COLO829 (cell line): Measurements from ENCODE around the gene SYNGR3.
A peak's percentile ranks its signal among the peaks of the same experiment; 100 is the strongest.
"Not testable (repeated sequence)": the region's sequence is repeated elsewhere in the genome, so short reads cannot be mapped to it uniquely, and the experiment has no call there.

Source experiments
- DNase-seq: peaks from one replicate; pipeline ENCODE4 v3.0.0; 2012; ENCODE audit warnings: low spot score

Gene SYNGR3

DNA sequence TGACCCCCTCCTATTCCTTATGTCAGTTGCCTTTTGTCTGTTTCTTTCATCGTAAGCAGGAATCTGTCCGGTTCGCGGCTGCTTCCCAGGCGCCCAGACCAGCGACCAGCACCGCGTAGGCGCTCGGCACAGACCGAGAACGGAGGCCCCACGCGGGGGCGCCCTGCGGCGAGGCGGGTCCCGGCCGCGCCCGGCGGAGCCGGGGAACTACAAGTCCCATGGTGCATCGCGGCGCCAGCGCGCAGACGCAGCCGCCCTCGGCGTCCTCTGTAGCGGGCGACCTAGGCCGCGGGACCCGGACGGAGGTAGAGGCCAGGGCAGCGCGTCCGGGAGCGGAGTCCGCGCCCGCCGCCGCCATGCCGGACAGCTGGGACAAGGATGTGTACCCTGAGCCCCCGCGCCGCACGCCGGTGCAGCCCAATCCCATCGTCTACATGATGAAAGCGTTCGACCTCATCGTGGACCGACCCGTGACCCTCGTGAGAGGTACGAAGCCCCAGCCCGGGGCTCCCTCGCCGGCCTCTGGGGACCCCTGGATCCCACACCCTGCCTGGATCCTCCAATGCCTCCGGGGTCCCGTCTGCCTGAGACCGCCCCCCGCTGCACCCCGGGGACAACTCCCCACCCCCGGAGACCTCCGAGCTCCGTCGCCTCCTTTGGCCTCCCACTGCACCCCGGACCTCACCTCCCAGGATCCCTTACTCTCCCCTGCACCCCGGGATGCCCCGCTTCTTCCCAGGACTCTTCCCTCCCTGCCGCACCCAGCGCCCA lies 30.3 kb upstream of the SYNGR3 start, which contains the start of gene NDUFB10:
NDUFB10 (plus strand) TSS at position 270 of the 771 bp plus-strand sequence; CDS start at position 357, 87 bp downstream.
- peak; percentile 75 for DNase-seq

DNA sequence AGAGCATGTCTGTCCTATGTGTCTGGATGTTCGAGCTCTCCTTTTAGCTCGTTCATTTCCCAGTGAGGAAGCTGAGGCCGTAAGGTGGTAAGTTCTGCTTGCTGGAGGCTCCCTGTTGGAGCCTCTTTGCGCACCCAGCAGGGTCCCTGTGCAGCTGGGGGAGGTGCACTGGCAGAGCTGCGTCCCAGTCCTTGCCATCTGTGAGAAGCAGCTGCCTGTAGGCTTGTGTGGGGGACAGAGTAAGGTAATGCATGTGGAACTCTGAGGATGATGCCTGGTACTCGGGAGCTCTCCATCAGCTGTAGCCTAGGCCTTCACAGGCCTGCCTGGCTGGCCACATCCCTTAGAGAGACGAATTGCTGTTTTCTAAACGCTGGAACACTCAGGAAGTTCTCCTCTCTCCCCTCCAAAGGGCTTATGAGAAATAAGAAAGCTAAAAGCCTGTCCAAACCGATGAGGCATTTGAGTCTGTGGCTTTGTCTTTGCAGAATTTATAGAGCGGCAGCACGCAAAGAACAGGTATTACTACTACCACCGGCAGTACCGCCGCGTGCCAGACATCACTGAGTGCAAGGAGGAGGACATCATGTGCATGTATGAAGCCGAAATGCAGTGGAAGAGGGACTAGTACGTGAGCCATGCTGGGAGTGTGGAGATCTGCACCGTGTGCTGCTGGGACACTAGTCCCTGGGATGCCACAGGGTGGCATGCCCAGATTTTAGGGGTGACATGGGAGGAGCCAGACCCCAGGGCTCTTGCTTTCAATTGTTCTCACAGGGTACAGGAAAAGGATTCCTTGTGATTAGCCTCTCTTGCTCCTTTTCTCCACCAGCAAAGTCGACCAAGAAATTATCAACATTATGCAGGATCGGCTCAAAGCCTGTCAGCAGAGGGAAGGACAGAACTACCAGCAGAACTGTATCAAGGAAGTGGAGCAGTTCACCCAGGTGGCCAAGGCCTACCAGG lies 28.8 kb upstream of the SYNGR3 start:
- DNase-seq, result no peak

DNA sequence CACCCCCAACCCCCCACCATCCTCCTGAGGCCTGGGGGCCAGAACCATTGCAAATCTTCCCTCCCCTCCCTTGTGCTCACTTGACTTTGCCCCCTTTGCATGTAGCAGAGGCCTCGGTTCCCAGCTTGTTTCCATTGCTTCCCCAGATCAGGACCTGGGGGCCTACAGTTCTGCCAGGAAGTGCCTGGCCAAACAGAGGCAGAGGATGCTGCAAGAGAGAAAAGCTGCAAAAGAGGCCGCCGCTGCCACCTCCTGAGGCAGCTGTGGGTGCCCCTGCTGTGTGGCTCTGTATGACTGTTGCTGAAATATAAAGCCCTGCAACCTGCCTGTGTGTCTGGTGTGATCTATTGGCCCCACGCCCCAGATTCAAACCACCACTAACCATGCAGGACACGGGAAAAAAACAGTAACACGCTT lies 28.1 kb upstream of the SYNGR3 start:
- DNase-seq, result no peak

DNA sequence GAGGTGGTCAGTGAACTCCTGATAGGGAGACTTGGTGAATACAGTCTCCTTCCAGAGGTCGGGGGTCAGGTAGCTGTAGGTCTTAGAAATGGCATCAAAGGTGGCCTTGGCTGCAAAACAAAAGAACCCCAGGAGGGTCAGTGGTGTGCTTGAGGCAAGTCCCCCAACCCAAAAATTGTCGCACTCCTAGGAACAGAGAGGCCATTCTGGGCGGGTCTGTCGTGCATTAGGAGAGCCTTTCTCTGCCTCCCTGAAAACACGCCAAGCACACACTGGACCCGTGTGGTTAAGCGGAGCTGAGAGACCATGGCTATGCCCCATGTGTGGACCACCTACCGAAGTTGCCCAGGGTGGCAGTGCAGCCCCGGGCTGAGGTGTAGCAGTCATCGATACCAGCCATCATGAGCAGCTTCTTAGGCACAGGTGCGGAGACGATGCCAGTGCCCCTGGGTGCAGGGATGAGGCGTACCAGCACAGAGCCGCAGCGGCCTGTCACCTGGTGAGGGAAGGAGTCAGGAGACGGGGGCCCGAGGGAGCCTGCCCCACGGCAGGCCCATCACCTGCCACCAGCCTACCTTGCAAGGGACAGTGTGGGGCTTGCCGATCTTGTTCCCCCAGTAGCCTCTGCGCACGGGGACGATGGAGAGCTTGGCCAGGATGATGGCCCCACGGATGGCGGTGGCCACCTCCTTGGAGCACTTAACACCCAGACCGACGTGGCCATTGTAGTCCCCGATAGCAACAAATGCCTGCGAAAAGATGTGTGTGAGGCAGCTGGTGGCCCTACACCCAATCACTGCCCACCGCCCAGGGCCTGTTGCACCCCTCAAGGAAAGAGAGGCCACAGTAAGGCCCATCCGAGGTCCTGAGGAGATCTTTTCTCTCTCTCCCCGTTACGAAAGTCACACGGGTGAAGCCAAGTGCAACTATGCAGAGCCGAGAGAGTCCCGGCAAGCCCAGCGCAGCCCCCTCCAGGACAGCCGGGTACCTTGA lies 27.3 kb upstream of the SYNGR3 start:
- not testable (repeated sequence) for DNase-seq

DNA sequence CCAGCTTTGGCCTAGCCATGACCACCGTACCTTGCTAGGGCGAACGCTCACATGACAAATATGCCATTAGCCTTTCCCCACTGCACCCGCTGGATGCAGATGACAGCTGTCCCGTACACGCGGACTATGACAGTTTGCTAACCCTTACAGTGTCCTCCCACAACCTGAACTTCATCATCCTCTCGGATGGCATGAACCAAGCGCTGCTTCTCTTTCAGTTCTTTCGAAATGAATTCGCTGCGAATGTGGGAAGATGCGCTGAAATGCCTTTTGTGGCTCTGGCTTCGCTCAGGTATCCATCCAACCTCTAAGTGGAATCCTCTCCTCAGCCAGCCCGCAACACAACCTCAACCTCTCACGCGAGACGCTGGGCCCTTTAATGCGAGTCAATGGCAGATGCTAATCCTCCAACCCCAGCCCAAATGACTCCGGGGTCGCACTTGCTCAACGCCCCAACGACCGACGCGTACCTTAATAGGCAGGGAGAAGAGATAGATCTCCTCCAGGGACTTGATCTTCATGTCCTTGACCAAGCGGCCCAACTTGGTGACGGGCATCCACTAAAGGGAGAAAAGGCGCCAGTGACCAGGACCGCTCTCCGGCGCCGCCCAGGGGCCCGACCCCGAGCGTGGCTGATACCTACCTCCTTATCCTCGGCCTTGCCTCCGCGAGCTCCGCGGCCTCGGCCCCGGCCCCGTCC lies 25.8 kb upstream of the SYNGR3 start:
- DNase-seq, result no peak

DNA sequence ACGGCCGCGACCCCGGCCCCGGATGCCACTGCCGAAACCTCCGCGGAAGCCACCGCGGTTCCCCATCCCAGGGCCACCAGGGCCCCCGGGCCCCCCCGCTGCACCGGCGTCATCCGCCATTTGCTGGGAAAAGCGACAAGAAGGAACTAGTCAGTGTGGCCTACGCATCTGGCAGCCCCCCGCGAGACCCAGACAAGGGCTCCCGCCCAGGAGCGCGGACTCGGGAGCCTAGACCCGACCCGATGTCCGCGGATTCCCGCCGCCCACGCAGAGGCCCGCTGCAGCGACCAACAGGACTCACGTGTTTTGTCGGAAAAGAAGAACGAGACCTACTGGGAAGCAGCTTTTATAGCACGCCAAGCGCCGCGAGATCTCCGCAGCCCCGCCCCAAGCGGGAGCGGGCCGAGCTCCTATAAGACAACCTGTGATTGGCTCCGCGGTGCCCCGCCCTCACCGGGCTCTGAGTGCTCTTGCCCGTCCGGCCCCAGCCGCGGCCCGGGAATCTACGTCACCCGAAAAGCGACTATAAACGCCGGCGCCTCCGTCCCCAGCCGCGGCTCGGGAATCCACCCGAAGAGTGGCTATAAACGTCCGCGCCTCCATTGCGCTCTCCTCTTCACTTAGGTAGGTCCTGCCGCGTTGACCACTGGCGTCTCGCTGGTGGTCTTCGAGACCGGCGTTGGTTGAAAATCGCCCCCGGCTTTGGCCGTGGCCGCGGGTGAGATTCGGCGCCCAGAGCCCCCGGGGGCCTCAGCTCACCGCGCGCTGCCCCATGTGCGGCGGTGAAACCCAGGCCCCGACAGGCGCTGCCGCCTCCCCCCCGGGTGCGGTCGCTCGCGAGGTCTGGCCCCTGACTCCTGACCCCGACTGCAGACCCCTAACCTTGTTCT lies 25.0 kb upstream of the SYNGR3 start, which contains the start of gene RPS2:
RPS2 (minus strand) TSS at position 321 of the 890 bp plus-strand sequence; CDS start at position 120, 201 bp downstream.
- peak; percentile 100 for DNase-seq

DNA sequence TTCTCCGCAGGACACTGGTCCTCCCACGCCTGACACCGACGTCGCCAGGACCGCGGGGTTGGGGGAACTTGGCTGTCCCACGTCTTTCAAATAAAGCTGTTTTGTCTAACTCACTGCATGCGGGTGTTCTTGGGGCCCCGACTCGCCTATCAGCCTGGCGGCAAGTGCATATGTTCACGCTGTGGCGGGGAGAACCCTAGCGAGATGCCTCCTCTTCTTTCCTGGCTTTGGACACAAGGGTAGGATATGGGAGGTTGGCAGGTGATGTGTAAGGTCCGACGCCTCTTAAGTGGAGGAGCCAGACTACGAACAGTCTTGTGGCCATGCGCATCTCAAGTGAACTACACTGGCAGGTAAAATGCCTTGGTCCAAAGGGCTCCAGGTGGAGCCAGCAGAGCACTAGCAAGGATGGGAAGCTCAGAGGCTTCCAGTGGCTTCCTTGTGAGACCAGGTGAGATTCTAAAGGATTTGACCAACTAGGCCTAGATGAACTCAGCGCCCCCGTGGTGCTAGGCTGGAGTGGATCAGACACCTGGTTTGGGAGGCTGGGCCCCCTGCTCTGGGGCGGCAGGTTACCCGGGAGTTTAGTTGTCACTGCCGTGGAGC lies 24.3 kb upstream of the SYNGR3 start:
- DNase-seq, result no peak

DNA sequence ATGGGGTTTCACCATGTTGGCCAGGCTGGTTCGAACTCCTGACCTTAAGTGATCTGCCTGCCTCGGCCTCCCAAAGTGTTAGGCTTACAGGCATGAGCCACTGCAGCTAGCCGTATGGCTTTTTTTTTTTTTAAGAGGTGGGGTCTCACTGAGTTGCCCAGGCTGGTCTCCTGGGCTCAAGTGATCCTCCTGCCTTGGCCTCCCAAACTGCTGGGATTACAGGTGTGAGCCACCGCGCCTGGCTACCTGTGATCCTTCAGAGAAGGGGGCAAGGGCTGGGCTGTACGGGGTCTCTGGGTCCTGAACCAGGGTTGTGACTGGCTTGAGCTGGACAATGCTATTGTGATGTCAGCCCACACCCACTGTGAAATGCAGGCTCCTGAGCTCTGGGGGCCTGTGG lies 23.3 kb upstream of the SYNGR3 start, which contains the start of gene RNF151:
RNF151 (plus strand) TSS at position 397 of the 400 bp plus-strand sequence. CDS start 26 bp downstream, outside the sequence.
- no peak for DNase-seq

DNA sequence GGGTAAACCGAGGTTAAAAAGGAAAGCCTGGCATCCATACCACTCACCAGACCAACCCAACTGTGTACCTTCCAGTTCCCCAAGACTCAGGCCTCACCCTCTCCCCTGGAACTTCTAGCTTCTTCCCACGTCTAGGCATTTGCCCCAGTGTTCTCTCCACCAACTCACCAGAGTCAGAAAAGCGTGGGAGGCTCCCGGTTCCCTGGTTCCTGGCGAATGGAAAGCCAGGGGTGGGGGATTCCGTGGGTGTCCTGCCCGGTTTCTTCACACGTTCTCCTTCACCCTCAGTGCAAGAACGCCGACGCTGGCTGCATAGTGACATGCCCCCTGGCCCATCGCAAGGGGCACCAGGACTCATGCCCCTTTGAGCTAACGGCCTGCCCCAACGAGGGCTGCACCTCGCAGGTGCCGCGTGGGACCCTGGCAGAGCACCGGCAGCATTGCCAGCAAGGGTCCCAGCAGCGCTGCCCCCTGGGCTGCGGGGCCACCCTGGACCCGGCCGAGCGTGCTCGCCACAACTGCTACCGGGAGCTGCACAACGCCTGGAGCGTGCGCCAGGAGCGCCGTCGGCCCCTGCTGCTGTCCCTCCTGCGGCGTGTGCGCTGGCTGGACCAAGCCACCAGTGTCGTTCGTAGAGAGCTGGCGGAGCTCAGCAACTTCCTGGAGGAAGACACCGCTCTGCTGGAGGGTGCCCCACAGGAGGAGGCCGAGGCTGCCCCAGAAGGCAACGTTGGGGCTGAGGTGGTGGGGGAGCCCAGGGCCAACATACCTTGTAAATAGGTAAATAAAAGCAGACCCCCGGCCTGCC lies 21.4 kb upstream of the SYNGR3 start:
- DNase-seq, result no peak

DNA sequence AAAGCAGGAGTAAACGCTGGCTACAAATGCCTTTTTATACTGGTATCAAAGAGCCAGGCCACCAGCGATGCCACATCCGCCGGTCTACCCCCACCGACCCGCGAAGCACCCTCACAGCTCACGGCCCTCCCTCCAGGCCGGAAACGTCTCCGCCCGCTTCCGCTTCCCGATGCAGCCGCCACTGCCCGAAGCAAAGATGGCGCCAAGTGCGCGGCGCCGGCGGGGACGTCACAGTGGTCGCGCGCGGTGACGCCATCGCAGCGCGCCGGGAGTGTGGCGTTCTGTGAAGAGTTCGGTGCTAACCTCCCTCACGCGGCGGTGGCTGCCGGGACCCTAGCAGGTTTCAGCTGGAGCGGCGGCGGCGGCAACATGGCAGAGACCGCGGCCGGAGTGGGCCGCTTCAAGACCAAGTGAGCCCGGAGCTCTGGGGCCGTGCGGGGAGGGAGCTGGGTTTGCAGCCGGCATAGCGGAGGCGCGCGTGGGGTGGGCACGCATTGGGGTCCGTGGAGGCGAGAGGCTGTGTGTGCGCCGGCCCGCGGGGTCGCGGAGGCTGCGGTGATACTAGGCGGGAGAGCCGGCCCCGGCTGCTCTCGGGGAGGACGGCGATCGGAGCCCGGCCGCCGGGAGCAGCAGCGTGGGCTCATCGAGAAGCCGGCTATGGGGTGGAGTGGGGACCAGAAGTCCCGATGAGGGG lies 17.8 kb upstream of the SYNGR3 start, which contains the start of gene TBL3:
TBL3 (plus strand) TSS at position 258 of the 694 bp plus-strand sequence; CDS start at position 370, 112 bp downstream.
- peak; percentile 90 for DNase-seq

DNA sequence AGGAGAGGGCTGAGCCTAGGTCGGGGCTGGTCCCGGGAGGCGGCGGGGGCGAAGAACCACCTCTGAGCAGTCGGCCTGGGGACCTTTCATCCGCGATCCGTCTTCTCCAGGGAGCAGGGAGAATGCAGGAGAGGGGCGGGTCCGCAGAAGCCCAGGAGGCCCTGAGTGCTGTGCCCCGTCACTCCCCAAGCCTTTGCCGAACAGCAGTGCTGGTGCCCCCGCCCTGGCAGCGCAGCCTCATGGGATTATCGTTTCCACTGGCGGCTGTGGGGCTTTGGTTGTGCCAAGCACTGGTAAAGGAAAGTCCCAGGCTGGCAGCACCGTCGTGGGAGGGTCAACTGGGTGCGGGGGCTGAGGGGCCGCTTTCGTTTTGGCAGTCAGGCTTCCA lies 17.3 kb upstream of the SYNGR3 start:
- DNase-seq, result no peak

DNA sequence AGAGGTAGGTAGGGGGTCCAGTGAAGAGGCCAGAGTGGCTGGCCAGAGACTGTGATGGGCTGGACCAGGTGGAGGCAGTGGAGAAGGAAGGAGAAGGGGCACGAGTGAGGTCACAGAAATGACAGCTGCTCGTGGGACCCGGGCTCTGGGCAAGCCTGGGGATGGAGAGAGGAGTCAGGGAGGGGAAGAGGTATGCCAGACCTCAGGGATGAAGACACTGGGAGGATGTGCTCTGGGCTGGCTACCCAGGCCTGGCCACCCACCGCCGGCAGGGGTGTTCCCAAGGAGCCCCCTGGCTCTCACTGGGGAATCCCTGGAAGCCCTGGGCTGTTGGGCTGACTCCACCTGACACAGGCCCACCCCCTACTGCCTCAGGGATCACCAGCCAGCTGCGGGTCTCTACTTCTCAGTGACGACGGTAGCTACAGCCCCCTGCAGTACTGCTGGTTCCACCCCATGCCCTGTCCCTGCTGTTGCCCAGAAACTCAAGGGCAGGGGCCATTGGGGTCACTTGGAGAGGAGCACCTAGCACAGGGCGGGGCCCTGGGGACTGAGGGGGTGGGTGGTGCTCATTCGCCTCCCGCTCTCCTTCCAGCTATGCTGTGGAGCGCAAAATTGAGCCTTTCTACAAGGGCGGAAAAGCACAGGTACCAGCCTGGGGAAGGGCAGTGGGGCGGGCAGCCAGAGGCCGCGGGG lies 16.2 kb upstream of the SYNGR3 start:
- no peak for DNase-seq

DNA sequence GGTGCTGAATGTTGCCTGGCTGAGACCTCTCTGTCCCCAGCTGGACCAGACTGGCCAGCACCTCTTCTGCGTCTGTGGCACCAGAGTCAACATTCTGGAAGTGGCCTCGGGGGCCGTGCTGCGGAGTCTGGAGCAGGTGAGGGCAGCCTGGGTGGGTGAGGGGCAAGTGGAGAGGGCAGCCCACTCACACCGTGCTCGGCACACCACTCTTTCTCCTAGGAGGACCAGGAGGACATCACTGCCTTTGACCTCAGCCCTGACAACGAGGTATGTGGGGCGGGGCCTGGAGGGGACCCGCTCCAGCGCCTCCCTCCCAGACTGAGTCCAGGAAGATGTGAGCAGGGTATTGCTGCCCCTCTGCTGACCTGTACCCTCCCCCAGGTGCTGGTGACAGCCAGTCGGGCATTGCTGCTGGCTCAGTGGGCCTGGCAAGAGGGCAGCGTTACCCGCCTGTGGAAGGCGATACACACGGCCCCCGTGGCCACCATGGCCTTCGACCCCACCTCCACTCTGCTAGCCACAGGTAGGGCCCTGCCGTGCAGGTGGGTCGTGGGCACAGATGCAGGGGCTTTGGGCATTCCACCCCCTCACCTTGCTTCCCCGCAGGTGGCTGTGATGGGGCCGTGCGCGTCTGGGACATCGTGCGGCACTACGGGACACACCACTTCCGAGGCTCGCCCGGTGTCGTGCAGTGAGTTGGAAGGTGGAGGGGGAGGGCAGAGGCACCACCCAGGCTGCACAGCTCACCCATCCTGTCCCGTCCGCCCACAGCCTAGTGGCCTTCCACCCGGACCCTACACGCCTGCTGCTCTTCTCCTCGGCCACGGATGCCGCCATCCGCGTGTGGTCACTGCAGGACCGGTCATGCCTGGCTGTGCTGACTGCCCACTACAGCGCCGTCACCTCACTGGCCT lies 15.4 kb upstream of the SYNGR3 start:
- no peak for DNase-seq

DNA sequence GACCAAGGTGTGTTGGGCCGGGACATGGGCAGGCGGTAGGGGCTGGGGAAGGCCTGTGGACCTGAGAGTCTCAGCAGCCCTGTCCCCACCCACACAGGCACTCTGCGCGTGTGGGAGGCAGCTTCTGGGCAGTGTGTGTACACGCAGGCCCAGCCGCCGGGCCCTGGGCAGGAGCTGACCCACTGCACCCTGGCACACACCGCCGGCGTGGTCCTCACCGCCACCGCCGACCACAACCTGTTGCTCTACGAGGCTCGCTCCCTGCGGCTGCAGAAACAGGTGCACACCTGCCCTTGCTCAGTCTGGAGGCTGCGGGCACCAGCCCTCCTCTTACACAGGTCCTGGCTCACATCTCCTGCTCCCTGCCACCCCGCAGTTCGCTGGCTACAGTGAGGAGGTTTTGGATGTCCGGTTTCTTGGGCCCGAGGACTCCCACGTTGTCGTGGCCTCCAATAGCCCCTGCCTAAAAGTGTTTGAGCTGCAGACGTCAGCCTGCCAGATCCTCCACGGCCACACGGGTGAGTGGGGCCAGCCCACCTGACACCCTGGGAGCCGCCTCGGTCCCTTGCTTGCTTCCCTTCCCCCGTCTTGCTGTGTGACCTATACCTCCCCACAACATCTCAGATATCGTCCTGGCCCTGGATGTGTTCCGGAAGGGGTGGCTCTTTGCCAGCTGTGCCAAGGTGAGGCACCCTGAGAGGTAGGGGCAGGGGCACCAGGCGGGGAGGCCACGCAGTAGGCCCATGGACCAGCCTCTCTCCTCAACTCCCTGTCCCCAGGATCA lies 14.1 kb upstream of the SYNGR3 start:
- no peak for DNase-seq

DNA sequence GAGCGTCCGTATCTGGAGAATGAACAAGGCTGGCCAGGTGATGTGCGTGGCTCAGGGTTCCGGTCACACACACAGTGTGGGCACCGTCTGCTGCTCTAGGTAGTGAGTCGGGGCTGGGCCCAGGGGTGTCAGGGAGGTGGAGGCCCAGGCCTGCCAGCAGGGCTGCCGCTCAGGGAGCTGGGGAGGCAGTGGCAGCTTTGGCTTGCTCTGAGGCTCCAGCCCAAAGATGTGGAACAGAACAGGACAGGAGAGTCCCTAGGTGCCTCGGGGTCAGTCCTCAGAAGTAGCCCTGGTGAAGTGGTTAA lies 13.6 kb upstream of the SYNGR3 start:
- no peak for DNase-seq
